Adrenal gland (tissue), 12 donors: ENCODE results near the gene GALNT18. TPM values are rescaled to one million over a fixed set of nuclear protein-coding genes. Genes with fewer than 3 reads are reported as not detected.

Experiments
- DNase-seq, 7 donors: peaks; one replicate each; pipeline ENCODE4 v3.0.0-alpha.2; 2019 to 2020
- H3K27ac ChIP-seq, 5 donors: fragments of 200-600 bp; sonication (generic) in 4 of 5; 1 replicate in 3 of 5; 2 replicates in 2 of 5; pipeline versions ENCODE4 v1.5.1 to v1.8.0; 2016 to 2020; ENCODE audit warnings: mild to moderate bottlenecking in 1 of 5
- H3K27me3 ChIP-seq: fragments of 200-600 bp; 2 replicates; pipeline ENCODE4 v1.8.0; 2021
- H3K36me3 ChIP-seq, 2 donors: fragments of 200-600 bp; replicated peaks in 1 of 2; 1 replicate in 1 of 2; 2 replicates in 1 of 2; pipeline versions ENCODE4 v1.5.1 to v1.8.0; 2018 to 2022
- H3K4me1 ChIP-seq, 2 donors: fragments of 200-600 bp; replicated peaks in 1 of 2; 1 replicate in 1 of 2; 2 replicates in 1 of 2; pipeline versions ENCODE4 v1.5.1 to v1.8.0; 2018 to 2021
- H3K4me3 ChIP-seq, 4 donors: fragments of 200-600 bp; sonication (generic) in 3 of 4; one replicate each; pipeline ENCODE4 v1.5.1; 2016 to 2018
- H3K9me3 ChIP-seq, 3 donors: fragments of 200-600 bp; sonication (generic) in 1 of 3; replicated peaks in 1 of 3; 1 replicate in 2 of 3; 2 replicates in 1 of 3; pipeline versions ENCODE4 v1.5.1 to v1.8.0; 2016 to 2021
- POLR2A ChIP-seq, 2 donors: fragments of 450-650 bp; IDR thresholded peaks; one replicate each; pipeline ENCODE4 v1.6.1; 2017; ENCODE audit warnings: antibody characterized with exemption in 2 of 2, mild to moderate bottlenecking in 2 of 2, moderate library complexity in 1 of 2
- WGBS, 4 donors: extraction: QIAGEN DNeasy Blood & Tissue Kit in 2 of 4; methylation state at CpG; one replicate each; pipeline versions ENCODE4 v1.1.5 to v1.1.7; 2013 to 2017; 5-methylcytosine and 5-hydroxymethylcytosine counted together
- intact Hi-C, 2 donors: fragments of 100-400 bp; cut with DNase I; formaldehyde crosslinking; loops; one replicate each; pipeline versions ENCODE4 v1.14.1 to v1.15.0; 2022 to 2023
- polyA plus RNA-seq, 3 donors: library from polyadenylated mRNA; stranded (reverse); fragments of 200-250 nt in 2 of 3; fragments of 350-450 nt in 1 of 3; fragmentation: Illumina TruSeq in 1 of 3; extraction: RNeasy Lipid Tissue Mini Kit (QIAGEN cat#74804) in 1 of 3; gene quantifications; one replicate each; pipeline ENCODE4 v1.2.3, GENCODE V29; 2013 to 2014
- total RNA-seq, 9 donors: library from RNA; depleted of rRNA in 4 of 9; stranded (reverse); fragments of >200 nt in 4 of 9; fragments of 120-200 nt in 1 of 9; fragmentation: NEBNext Ultra II Directional in 1 of 9; extraction: Animal tissue kit (Norgen Biotek cat#: 25700) in 1 of 9; gene quantifications; one replicate each; pipeline versions ENCODE4 v1.1.0 to v1.2.4, GENCODE V29; 2013 to 2023
- TF ChIP-seq, protein P1 (sequence below), 6 experiments: fragments of 450-650 bp in 4 of 6; fragments of 200-600 bp in 2 of 6; sonication (generic) in 1 of 6; IDR thresholded peaks; 1 replicate in 5 of 6; 2 replicates in 1 of 6; pipeline versions ENCODE4 v1.5.1 to v1.8.0; 2016 to 2021; ENCODE audit warnings: antibody characterized with exemption in 6 of 6, mild to moderate bottlenecking in 2 of 6, moderate library complexity in 1 of 6
- donor health status: healthy with polysubstance abuse.
- donor health status: Bipolar disorder and iron deficiency.
- donor health status: DM: yes; HTN: yes; CAD: no.
- donor health status: DM: no; HTN: no; CAD: no.
- donor health status: DM: no; HTN: no; CAD: no.
- donor health status: DM: yes; HTN: yes; CAD: no.

Gene GALNT18
- total and polyA plus RNA-seq, 12 donors: 1.4 to 15.1 (median 6.4) TPM

DNA sequence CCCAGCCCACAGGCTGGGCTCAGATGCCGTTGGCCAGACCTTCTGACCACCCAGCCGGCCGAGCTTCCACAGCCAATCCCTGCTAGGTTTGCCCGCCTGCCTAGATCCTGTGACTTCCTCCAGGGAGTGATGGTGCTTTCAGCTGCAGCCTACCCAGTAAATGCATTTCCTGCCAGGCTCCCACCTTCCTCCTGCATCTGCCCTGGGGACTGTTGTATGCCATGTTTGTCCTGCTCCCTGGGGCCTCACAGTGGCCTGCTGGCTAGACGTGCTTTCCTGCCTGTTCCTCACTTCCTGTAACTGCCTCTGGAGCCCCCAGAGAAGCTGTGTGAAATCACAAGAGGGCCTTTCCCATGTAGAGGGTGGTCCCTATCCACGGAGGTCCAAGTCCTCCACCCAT is 86.2 kb downstream of the GALNT18 start:
- H3K36me3 ChIP-seq: no peaks in the 10 kb centered on the region
- peaks cover 10 to 36% of the 10 kb centered on the region in 2 donors for H3K4me1 ChIP-seq
- 76 to 90% (median 83%) methylated on average over 4 to 6 of the region's 6 CpGs for WGBS, 4 donors
- no peak overlapping the region for H3K4me3 ChIP-seq
- peak in 3 of 7 donors; percentile 16 to 56 (median 28) for DNase-seq
- TF ChIP-seq, protein P1, sequence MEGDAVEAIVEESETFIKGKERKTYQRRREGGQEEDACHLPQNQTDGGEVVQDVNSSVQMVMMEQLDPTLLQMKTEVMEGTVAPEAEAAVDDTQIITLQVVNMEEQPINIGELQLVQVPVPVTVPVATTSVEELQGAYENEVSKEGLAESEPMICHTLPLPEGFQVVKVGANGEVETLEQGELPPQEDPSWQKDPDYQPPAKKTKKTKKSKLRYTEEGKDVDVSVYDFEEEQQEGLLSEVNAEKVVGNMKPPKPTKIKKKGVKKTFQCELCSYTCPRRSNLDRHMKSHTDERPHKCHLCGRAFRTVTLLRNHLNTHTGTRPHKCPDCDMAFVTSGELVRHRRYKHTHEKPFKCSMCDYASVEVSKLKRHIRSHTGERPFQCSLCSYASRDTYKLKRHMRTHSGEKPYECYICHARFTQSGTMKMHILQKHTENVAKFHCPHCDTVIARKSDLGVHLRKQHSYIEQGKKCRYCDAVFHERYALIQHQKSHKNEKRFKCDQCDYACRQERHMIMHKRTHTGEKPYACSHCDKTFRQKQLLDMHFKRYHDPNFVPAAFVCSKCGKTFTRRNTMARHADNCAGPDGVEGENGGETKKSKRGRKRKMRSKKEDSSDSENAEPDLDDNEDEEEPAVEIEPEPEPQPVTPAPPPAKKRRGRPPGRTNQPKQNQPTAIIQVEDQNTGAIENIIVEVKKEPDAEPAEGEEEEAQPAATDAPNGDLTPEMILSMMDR (IDR thresholded peaks at IDR 0.05): no peak
- no peak for TF ChIP-seq POLR2A (IDR thresholded peaks at IDR 0.05)
- intact Hi-C loops: no loop called here
- H3K27me3 ChIP-seq: no peaks in the 10 kb centered on the region
- peak overlapping the region in 1 of 5 donors; percentile 30 for H3K27ac ChIP-seq
- H3K9me3 ChIP-seq: no peaks in the 10 kb centered on the region

DNA sequence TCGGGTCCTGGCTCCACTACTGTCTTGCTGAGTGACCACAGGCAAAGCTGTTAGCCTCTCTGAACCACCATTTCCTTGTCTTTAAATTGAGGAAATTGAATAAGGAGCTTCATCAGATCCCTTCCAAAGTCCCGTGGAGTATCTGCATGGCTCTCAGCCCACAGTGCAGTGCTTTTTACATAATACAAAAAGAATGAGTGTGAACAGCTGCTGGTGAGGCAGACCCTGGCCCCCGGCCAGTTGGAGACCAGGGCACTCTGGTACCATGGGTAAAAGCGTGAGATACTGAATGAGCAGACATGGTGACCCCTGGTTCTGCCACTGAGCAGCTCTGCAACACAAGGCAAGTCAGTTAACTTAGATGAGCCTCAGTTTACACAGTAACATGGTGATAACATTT is 86.8 kb downstream of the GALNT18 start:
- DNase-seq: peak in 1 of 7 donors; percentile 59
- H3K27me3 ChIP-seq: no peaks in the 10 kb centered on the region
- H3K9me3 ChIP-seq: no peaks in the 10 kb centered on the region
- TF ChIP-seq, protein P1 (IDR thresholded peaks at IDR 0.05): no peak
- no peak for TF ChIP-seq POLR2A (IDR thresholded peaks at IDR 0.05)
- H3K4me3 ChIP-seq: no peak overlapping the region
- H3K27ac ChIP-seq: peak overlapping the region in 1 of 5 donors; percentile 30
- H3K4me1 ChIP-seq: peaks cover 10 to 36% of the 10 kb centered on the region in 2 donors
- intact Hi-C loops: no loop called here
- H3K36me3 ChIP-seq: no peaks in the 10 kb centered on the region
- WGBS, 4 donors: 41 to 76% (median 66%) methylated on average over 4 of the region's 4 CpGs

DNA sequence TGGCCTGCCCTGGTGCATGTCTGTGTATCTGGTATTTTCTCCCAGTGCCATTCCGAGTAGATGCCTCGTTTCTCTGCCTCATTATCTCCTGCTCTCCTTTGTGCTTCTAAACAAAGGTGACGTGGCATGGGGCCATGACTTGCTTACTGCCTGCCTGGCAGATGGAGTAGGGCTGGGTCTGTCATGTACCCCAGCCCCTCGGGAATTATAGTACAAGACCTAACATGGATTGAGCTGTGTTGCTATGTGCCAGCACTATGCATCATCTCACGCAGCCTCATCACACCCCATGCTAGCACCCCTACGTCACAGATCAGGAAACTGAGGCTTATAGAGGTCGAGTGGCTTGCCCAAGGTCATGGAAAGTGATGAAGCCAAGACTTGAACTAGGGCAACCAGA is 88.1 kb downstream of the GALNT18 start:
- H3K9me3 ChIP-seq: no peaks in the 10 kb centered on the region
- intact Hi-C loops: no loop called here
- TF ChIP-seq, protein P1 (IDR thresholded peaks at IDR 0.05): no peak
- TF ChIP-seq POLR2A (IDR thresholded peaks at IDR 0.05): no peak
- no peaks in the 10 kb centered on the region for H3K36me3 ChIP-seq
- no peaks in the 10 kb centered on the region for H3K27me3 ChIP-seq
- H3K27ac ChIP-seq: no peak overlapping the region
- peaks cover 8 to 27% of the 10 kb centered on the region in 2 donors for H3K4me1 ChIP-seq
- 74 to 84% (median 79%) methylated on average over 7 of the region's 7 CpGs for WGBS, 4 donors
- DNase-seq: no peak
- H3K4me3 ChIP-seq: no peak overlapping the region

DNA sequence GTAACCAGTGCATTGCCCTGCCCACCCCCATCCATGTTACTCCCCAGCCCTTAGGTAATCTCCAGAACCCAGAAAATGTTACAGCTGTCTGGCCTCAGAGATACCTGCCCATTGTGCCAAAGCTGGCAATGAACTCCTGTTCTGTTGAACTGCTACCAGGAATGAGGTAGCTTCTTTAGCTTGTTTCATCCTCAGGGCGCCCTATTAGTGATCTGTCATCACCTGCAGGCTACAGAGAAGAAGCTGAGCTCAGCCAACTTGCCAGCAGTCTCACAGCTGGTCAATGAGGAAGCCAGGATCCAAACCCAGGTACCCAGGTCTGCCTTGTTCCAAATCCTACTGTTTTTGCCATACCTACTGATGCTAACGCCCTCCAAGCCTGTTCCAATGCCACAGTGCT is 88.7 kb downstream of the GALNT18 start:
- Histone ChIP-seq H3K9me3 (no peaks in the 10 kb centered on the region), H3K27ac (no peak overlapping the region)

DNA sequence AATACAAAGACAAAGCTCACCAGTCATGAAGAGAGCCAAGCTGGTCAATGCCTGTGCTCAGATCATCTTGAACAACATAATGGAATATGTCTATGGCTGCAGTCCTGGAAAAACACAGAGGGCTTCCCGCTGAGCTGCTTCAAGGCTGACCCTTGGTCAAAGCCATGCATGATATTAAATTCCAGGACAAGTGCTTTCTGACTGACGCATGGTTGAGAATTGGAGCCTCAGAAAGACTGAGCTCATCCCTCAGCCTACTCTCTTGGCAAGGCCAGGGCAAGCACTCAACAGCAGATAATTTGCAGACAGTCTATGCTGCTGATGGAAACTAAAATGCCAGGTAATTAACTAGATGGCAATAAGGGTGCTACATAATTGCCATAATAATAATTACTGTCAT is 89.2 kb downstream of the GALNT18 start:
- Histone ChIP-seq H3K4me3 (no peak overlapping the region), H3K36me3 (no peaks in the 10 kb centered on the region), H3K4me1 (peaks cover 0 to 16% of the 10 kb centered on the region in 2 donors), H3K27me3 (no peaks in the 10 kb centered on the region), H3K27ac (no peak overlapping the region), H3K9me3 (no peaks in the 10 kb centered on the region)
- no peak for DNase-seq
- intact Hi-C loops: no loop called here
- TF ChIP-seq, protein P1 (IDR thresholded peaks at IDR 0.05): no peak
- TF ChIP-seq POLR2A (IDR thresholded peaks at IDR 0.05): no peak
- WGBS, 4 donors: 63 to 76% (median 75%) methylated on average over 2 of the region's 2 CpGs

More for the DNA sequence above, 88.7 kb downstream of the GALNT18 start:
- TF ChIP-seq POLR2A (IDR thresholded peaks at IDR 0.05): no peak
- Histone ChIP-seq H3K4me3 (no peak overlapping the region), H3K27me3 (no peaks in the 10 kb centered on the region), H3K4me1 (peaks cover under 1 to 20% of the 10 kb centered on the region in 2 donors), H3K36me3 (no peaks in the 10 kb centered on the region)
- peak in 1 of 7 donors; percentile 58 for DNase-seq
- WGBS, 4 donors: 87 to 91% (median 88%) methylated on average over 2 of the region's 2 CpGs
- intact Hi-C loops: no loop called here
